Neutrophil (primary cell): ENCODE data around the gene CD27.

Experiments
- H3K27ac ChIP-seq: fragments of 200-600 bp; sonication (generic); 2 replicates; pipeline ENCODE4 v1.5.1; 2016; ENCODE audit warnings: mild to moderate bottlenecking, moderate library complexity
- H3K27me3 ChIP-seq: fragments of 200-600 bp; sonication (generic); 2 replicates; pipeline ENCODE4 v1.6.0; 2016; ENCODE audit warnings: mild to moderate bottlenecking
- H3K36me3 ChIP-seq: fragments of 200-600 bp; sonication (generic); 2 replicates; pipeline ENCODE4 v1.5.1; 2017
- H3K4me1 ChIP-seq, 2 experiments: fragments of 200-600 bp in 1 of 2; sonication (generic) in 1 of 2; 1 replicate in 1 of 2; 2 replicates in 1 of 2; pipeline versions ENCODE4 v1.5.1 to v1.6.1; 2013 to 2016; ENCODE audit warnings: low read depth in 1 of 2, low read length in 1 of 2, mild to moderate bottlenecking in 1 of 2, moderate library complexity in 1 of 2; ENCODE audit not compliant: control insufficient read depth in 1 of 2, insufficient read depth in 1 of 2
- H3K4me3 ChIP-seq, 2 experiments: fragments of 200-600 bp in 1 of 2; sonication (generic) in 1 of 2; 1 replicate in 1 of 2; 2 replicates in 1 of 2; pipeline ENCODE4 v1.5.1; 2013 to 2016; ENCODE audit warnings: low read depth in 1 of 2, low read length in 1 of 2, mild to moderate bottlenecking in 1 of 2, moderate library complexity in 1 of 2
- H3K9me3 ChIP-seq: fragments of 200-600 bp; sonication (generic); 2 replicates; pipeline ENCODE4 v1.5.1; 2016
- TF ChIP-seq, protein P1 (sequence below): fragments of 200-600 bp; sonication (generic); IDR thresholded peaks from 2 replicates; pipeline ENCODE4 v1.5.1; 2016; ENCODE audit warnings: antibody characterized with exemption

The CD27 gene

DNA sequence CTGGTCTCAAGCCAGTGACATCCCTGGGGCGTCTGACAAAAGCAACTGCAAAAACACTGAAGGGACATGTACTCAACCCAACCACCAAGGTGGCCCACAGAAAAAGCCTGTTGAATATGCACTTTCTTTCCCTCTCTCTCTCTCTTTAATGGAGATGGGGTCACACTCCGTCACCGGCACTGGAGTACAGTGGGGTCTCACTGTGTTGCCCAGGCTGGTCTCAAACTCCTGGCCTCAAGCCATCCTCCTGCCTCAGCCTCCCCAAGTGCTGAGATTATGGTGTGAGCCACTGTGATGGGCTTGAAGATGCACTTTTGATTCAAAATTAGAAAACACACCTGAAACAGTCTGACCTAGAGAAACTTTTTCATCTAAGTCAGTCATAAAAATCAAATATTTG lies 7.2 kb upstream of the CD27 start:
- H3K9me3 ChIP-seq = no peaks in the 10 kb centered on the region
- H3K27me3 ChIP-seq = no peaks in the 10 kb centered on the region
- no peaks in the 10 kb centered on the region for H3K36me3 ChIP-seq
- TF ChIP-seq, protein P1, sequence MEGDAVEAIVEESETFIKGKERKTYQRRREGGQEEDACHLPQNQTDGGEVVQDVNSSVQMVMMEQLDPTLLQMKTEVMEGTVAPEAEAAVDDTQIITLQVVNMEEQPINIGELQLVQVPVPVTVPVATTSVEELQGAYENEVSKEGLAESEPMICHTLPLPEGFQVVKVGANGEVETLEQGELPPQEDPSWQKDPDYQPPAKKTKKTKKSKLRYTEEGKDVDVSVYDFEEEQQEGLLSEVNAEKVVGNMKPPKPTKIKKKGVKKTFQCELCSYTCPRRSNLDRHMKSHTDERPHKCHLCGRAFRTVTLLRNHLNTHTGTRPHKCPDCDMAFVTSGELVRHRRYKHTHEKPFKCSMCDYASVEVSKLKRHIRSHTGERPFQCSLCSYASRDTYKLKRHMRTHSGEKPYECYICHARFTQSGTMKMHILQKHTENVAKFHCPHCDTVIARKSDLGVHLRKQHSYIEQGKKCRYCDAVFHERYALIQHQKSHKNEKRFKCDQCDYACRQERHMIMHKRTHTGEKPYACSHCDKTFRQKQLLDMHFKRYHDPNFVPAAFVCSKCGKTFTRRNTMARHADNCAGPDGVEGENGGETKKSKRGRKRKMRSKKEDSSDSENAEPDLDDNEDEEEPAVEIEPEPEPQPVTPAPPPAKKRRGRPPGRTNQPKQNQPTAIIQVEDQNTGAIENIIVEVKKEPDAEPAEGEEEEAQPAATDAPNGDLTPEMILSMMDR = no peak
- H3K4me3 ChIP-seq = no peak overlapping the region
- no peak overlapping the region for H3K27ac ChIP-seq
- H3K4me1 ChIP-seq = no peaks in the 10 kb centered on the region

DNA sequence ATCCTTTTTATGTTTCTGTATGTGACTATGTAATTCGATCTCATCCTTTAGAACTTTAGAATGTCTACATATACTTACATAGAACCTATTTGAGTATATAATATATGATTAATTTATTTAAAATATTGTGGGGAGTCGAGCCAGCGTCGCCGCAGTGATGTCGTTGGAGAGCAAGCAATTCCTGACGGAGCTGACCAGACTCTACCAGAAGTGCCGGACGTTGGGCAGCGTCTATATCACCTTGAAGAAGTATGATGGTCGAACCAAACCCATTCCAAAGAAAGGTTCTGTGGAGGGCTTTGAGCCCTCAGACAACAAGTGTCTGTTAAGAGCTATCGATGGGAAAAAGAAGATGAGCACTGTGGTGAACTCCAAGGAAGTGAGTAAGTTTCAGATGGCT lies 6.4 kb upstream of the CD27 start:
- Histone ChIP-seq H3K36me3 (no peaks in the 10 kb centered on the region), H3K27ac (no peak overlapping the region), H3K27me3 (no peaks in the 10 kb centered on the region), H3K4me1 (no peaks in the 10 kb centered on the region), H3K4me3 (no peak overlapping the region), H3K9me3 (no peaks in the 10 kb centered on the region)
- TF ChIP-seq, protein P1 = no peak

DNA sequence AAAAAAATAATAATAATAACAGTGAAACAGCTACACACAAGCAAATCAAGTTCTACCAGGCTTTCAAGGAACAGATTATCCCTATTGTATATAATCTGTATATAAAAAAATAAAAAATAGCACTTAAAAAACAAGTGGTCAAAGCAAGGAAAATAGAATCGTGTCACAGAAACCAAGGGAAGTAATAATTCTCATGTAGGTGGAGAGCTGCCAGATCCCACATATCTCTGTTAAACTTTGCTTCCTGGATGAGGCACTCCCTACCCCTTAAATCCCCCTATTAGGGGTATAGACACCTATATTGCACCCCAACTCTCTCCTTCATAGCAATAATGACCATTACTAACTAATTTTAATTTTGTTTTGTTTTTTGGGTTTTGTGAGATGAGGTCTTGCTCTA lies 4.4 kb upstream of the CD27 start:
- Histone ChIP-seq H3K4me1 (no peaks in the 10 kb centered on the region), H3K27me3 (no peaks in the 10 kb centered on the region), H3K27ac (no peak overlapping the region)

DNA sequence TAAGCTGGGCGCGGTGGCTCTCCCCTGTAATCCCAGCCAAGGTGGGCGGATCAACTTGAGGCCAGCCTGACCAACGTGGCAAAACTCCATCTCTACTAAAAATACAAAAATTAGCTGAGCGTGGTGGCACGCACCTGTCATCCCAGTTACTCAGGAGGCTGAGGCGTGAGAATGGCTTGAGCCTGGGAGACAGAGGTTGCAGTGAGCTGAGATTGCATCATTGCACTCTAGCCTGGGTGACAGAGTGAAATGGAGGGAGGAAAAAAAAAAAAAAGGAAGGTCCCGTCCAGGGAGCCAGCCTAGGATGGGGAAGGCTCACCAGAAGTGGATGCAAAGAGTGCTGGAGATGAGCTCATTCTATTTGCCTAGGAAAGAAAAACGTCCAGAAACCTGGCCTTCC lies 1.9 kb upstream of the CD27 start:
- no peak overlapping the region for H3K27ac ChIP-seq
- H3K27me3 ChIP-seq = no peaks in the 10 kb centered on the region
- TF ChIP-seq, protein P1 = no peak
- no peaks in the 10 kb centered on the region for H3K36me3 ChIP-seq
- no peaks in the 10 kb centered on the region for H3K9me3 ChIP-seq
- no peaks in the 10 kb centered on the region for H3K4me1 ChIP-seq
- H3K4me3 ChIP-seq = no peak overlapping the region

More for the DNA sequence above, 4.4 kb upstream of the CD27 start:
- H3K4me3 ChIP-seq = no peak overlapping the region
- TF ChIP-seq, protein P1 = no peak
- no peaks in the 10 kb centered on the region for H3K36me3 ChIP-seq
- H3K9me3 ChIP-seq = no peaks in the 10 kb centered on the region

DNA sequence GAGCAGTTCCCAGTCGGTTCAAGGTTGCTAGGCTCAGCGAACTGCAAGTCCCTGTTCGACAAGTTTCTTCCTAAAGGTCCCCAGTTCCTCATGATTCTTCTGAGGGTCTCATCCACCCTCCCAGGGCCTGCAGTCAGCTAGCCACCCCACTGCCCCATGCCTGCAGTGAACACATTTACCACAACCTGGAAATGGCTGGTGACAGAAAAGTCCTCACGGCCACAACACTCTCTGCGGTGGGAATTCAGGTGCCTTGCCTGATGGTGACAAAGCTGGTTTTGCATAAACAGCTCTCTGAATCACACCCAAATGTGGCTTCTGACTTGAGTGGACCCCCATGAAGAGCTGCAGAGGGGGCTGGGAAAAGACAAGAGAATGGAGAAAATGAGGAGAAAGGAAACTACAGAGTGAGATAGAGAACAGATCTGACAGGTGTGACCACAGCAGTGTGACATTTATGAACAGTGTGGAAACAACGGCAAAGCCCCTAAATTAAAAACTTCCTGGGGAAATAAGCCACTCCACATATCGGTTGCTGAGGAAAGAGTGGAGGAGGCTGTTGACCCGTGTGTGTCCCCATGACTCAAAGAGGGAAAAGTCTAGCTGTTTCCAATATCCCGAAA lies 1.3 kb upstream of the CD27 start:
- TF ChIP-seq, protein P1 = no peak
- Histone ChIP-seq H3K9me3 (no peaks in the 10 kb centered on the region), H3K4me3 (no peak overlapping the region), H3K27ac (no peak overlapping the region), H3K27me3 (no peaks in the 10 kb centered on the region), H3K4me1 (no peaks in the 10 kb centered on the region), H3K36me3 (no peaks in the 10 kb centered on the region)
